Measurements from ENCODE around the gene DDR2. TPM values are rescaled to one million over a fixed set of nuclear protein-coding genes. Genes with fewer than 3 reads are reported as not detected.

DDR2 gene
- total and polyA plus RNA-seq, 2 of the 4 experiments (the other 2 are of a cell fraction): 66.1 to 245 TPM

DNA sequence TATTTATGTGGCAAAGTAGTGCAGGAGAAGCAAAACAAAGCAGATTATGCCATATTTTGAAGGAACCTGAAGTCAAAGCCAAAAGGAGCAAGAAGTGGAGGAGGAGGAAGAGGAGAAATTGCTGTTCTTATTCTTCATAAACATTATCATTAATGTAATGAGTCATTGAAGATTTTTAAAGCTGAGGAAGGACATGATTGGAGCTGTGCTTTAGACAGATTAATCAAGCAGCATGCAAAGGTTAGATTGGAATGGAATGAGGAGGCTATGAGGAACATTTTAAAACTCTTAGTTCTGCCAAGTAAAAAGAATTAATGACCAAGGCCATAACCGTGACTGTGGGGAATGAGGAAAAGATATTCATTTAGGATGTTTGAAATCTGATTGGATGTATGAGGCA, 125.2 kb downstream of the DDR2 start:
- ChIA-PET POLR2A (ENCODE audit: unreplicated experiment) (no interaction called here), CTCF (interaction anchor here (1.0 kb wide), 1 partner anchor 10 kb away, joined by 3 read pairs; no protein-coding TSS in a partner anchor)
- H3K9me1 ChIP-seq (ENCODE audit: insufficient read depth, low read length): peaks cover 32% of the 10 kb centered on the region
- H3K4me3 ChIP-seq (ENCODE audit: insufficient read depth, low read depth, low read length): no peak overlapping the region
- no peak overlapping the region for H2AK5ac ChIP-seq (ENCODE audit: low read depth, low read length)
- no peak overlapping the region for H2BK20ac ChIP-seq (ENCODE audit: low read depth, low read length)
- H2BK15ac ChIP-seq (ENCODE audit: low read depth, low read length): no peak overlapping the region
- no peak overlapping the region for H4K5ac ChIP-seq (ENCODE audit: low read depth, low read length)
- H3K4ac ChIP-seq (ENCODE audit: low read depth, low read length): no peak overlapping the region
- no peak overlapping the region for H3K27ac ChIP-seq (ENCODE audit: insufficient read depth, low read length)
- no peak overlapping the region for H3K9ac ChIP-seq (ENCODE audit: low read depth, low read length)
- H3K56ac ChIP-seq (ENCODE audit: extremely low read depth, insufficient read depth, low read length): no peak overlapping the region
- no peak overlapping the region for H4K8ac ChIP-seq (ENCODE audit: low read depth in 2 of 2, low read length in 2 of 2)
- H3K4me2 ChIP-seq (ENCODE audit: low read depth, low read length): no peak overlapping the region
- in situ Hi-C loops (cut with MboI; ENCODE audit: low sequenced_read_pairs): no loop called here
- peaks cover 14% of the 10 kb centered on the region; the same call in 1 of the 2 replicates for H3K4me1 ChIP-seq (ENCODE audit: control insufficient read depth, insufficient read depth, low read length)
- peaks cover 26 to 51% of the 10 kb centered on the region in 2 experiments; a peak in 3 of 4 replicates for H3K79me1 ChIP-seq (ENCODE audit: low read depth in 1 of 2, low read length in 2 of 2)
- H2BK120ac ChIP-seq (ENCODE audit: low read depth, low read length): no peak overlapping the region
- TF ChIP-seq, protein P1, sequence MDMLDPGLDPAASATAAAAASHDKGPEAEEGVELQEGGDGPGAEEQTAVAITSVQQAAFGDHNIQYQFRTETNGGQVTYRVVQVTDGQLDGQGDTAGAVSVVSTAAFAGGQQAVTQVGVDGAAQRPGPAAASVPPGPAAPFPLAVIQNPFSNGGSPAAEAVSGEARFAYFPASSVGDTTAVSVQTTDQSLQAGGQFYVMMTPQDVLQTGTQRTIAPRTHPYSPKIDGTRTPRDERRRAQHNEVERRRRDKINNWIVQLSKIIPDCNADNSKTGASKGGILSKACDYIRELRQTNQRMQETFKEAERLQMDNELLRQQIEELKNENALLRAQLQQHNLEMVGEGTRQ (IDR thresholded peaks at IDR 0.05; ENCODE audit: low read depth, low read length): no peak
- 0 out of 2 replicates have a peak, but pooled peaks have one; percentile 15 for TF ChIP-seq FOS (IDR thresholded peaks at IDR 0.05; ENCODE audit: low read depth, low read length)
- no peak for TF ChIP-seq CEBPB (IDR thresholded peaks at IDR 0.05; ENCODE audit: low read depth, low read length)
- no peaks in the 10 kb centered on the region for H3K27me3 ChIP-seq (ENCODE audit: control insufficient read depth, insufficient read depth, low read length)
- no peak overlapping the region for H4K91ac ChIP-seq (ENCODE audit: insufficient read depth, low read depth, low read length)
- no TSS peak for BruUV-seq (replicated peaks)
- H3K14ac ChIP-seq (replicated peaks; ENCODE audit: low read depth, low read length): no peak overlapping the region
- no peak overlapping the region for H2AFZ ChIP-seq (replicated peaks; ENCODE audit: low read length, poor library complexity)
- H2AK9ac ChIP-seq (replicated peaks; ENCODE audit: low read depth, low read length, poor library complexity): no peak overlapping the region
- no peak overlapping the region for H3K18ac ChIP-seq (ENCODE audit: low read depth, low read length)
- peak overlapping the region; percentile 32 for H2BK5ac ChIP-seq (ENCODE audit: low read depth, low read length, poor library complexity, severe bottlenecking)
- H4K20me1 ChIP-seq (ENCODE audit: insufficient read depth, low read length): peaks cover 10% of the 10 kb centered on the region; the same call in 1 of the 2 replicates
- WGBS, 2 experiments (ENCODE audit: extremely low coverage in 2 of 2, insufficient read length in 1 of 2): 0% methylated on average over 1 of the region's 1 CpG; no CpG with 5 or more reads in 1 of the 2 experiments
- no peaks in the 10 kb centered on the region for H3K9me3 ChIP-seq (ENCODE audit: control insufficient read depth, insufficient read depth, low read length)
- ATAC-seq (ENCODE audit: low read depth) (peak; percentile 69), DNase-seq (peak; percentile 52)
- H3K36me3 ChIP-seq (ENCODE audit: control insufficient read depth, insufficient read depth, low read length): peaks cover 47% of the 10 kb centered on the region
- no peak overlapping the region for H3K23ac ChIP-seq (ENCODE audit: low read depth, low read length)
- dilution Hi-C loops (cut with HindIII; ENCODE audit: low sequenced_read_pairs, unreplicated experiment): no loop called here
- intact Hi-C loops (cut with micrococcal nuclease): no loop called here

All from IMR-90 (cell line).